PC-9 (cell line): Measurements from ENCODE around the gene CASQ1. TPM values are rescaled to one million over a fixed set of nuclear protein-coding genes. Genes with fewer than 3 reads are reported as not detected.

ENCODE experiments used
- BruUV-seq: library from RNA; stranded (reverse); fragments of 400-500 nt; replicated peaks from 2 replicates; lab custom pipeline; 2021; lab: Mats Ljungman, UMichigan
- CTCF ChIA-PET: fragments of 300-600 bp; sonication (Branson Sonifier 250); formaldehyde crosslinking; loops from one replicate; lab custom pipeline; 2022; ENCODE audit warnings: antibody characterized with exemption; lab: Charles Lee
- POLR2A ChIA-PET: fragments of 300-600 bp; sonication (Branson Sonifier 250); formaldehyde crosslinking; loops from one replicate; lab custom pipeline; 2022; ENCODE audit warnings: antibody characterized with exemption; ENCODE audit not compliant: unreplicated experiment; lab: Charles Lee
- DNase-seq, 2 experiments: peaks; one replicate each; pipeline versions ENCODE4 v3.0.0 to v3.0.0-alpha.2; 2015 to 2022; ENCODE audit warnings: mixed read lengths in 1 of 2
- H2AFZ ChIP-seq: fragments of 200-600 bp; sonication (generic); 2 replicates; pipeline ENCODE4 v1.8.1; 2017; ENCODE audit warnings: antibody characterized with exemption
- H3F3A ChIP-seq: fragments of 200-600 bp; sonication (generic); 2 replicates; pipeline ENCODE4 v1.8.1; 2017; ENCODE audit warnings: antibody characterized with exemption, mild to moderate bottlenecking, low read depth; ENCODE audit not compliant: insufficient read depth
- H3K27ac ChIP-seq: fragments of 200-600 bp; sonication (generic); 2 replicates; pipeline ENCODE4 v1.6.1; 2016; ENCODE audit warnings: mixed run types
- H3K27me3 ChIP-seq: fragments of 200-600 bp; sonication (generic); 2 replicates; pipeline ENCODE4 v1.6.1; 2016; ENCODE audit warnings: low read depth, mixed run types; ENCODE audit not compliant: insufficient read depth
- H3K36me3 ChIP-seq: fragments of 200-600 bp; sonication (generic); 2 replicates; pipeline ENCODE4 v1.6.1; 2016; ENCODE audit warnings: low read depth, mixed run types
- H3K4me1 ChIP-seq: fragments of 200-600 bp; sonication (generic); replicated peaks from 2 replicates; pipeline ENCODE4 v1.6.1; 2016; ENCODE audit warnings: mixed run types; ENCODE audit not compliant: insufficient read depth
- H3K4me2 ChIP-seq: fragments of 200-600 bp; sonication (generic); 2 replicates; pipeline ENCODE4 v1.6.1; 2017; ENCODE audit warnings: mixed run types
- H3K4me3 ChIP-seq: fragments of 200-600 bp; sonication (generic); 2 replicates; pipeline ENCODE4 v1.6.1; 2016; ENCODE audit warnings: mixed run types
- H3K79me2 ChIP-seq: fragments of 200-600 bp; sonication (generic); 2 replicates; pipeline ENCODE4 v1.6.1; 2017; ENCODE audit warnings: low read depth, mixed run types
- H3K9me2 ChIP-seq: fragments of 200-600 bp; sonication (generic); 2 replicates; pipeline ENCODE4 v1.8.1; 2017; ENCODE audit warnings: mild to moderate bottlenecking; ENCODE audit not compliant: insufficient read depth
- H3K9me3 ChIP-seq: fragments of 200-600 bp; sonication (generic); 2 replicates; pipeline ENCODE4 v1.8.1; 2016; ENCODE audit warnings: low read depth; ENCODE audit not compliant: insufficient read depth
- H4K20me1 ChIP-seq: fragments of 200-600 bp; sonication (generic); 2 replicates; pipeline ENCODE4 v1.8.1; 2017; ENCODE audit not compliant: insufficient read depth
- EZH2 ChIP-seq: fragments of 200-600 bp; sonication (generic); IDR thresholded peaks from 2 replicates; pipeline ENCODE4 v1.8.0; 2017; ENCODE audit warnings: antibody characterized with exemption, low read depth
- intact Hi-C: fragments of 100-400 bp; cut with micrococcal nuclease; formaldehyde crosslinking; loops from one replicate; pipeline ENCODE4 v1.10.0; 2022; ENCODE audit not compliant: unreplicated experiment
- total RNA-seq: library from RNA; stranded (reverse); gene quantifications from 2 replicates; pipeline ENCODE4 v1.2.3, GENCODE V29; 2021
- TF ChIP-seq, protein P1 (sequence below): fragments of 200-600 bp; sonication (generic); conservative IDR thresholded peaks from 2 replicates; pipeline ENCODE4 v1.6.1; 2017; ENCODE audit warnings: mixed run types, antibody characterized with exemption, mild to moderate bottlenecking, moderate library complexity

CASQ1 gene
- total RNA-seq, 1 experiment from 2014 or later, result not detected

DNA sequence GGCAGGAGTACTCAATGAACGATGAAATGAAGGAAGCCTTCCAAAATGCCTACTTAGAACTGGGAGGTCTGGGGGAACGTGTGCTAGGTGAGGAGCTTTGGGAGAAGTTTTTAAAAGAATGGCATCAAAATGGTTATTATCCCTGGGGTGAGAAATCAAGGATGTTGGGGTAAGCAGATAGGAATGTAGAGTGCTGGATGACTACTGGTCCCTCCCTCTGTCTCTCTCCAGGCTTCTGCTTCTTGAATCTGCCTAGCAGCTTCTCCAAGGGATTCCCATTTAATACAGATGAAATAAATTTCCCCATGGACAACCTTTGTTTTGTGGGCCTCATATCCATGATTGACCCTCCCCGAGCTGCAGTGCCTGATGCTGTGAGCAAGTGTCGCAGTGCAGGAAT, 19.0 kb upstream of the CASQ1 start:
- Histone ChIP-seq H3K36me3 (no peaks in the 10 kb centered on the region), H2AFZ (no peak overlapping the region), H3K79me2 (no peaks in the 10 kb centered on the region), H3K4me2 (no peak overlapping the region), H3K9me2 (no peaks in the 10 kb centered on the region), H3K9me3 (no peaks in the 10 kb centered on the region), H3K27me3 (peaks cover 14% of the 10 kb centered on the region), H4K20me1 (no peaks in the 10 kb centered on the region), H3K27ac (no peak overlapping the region), H3K4me1 (peaks cover 9% of the 10 kb centered on the region; the same call in 1 of the 2 replicates), H3F3A (peaks cover 3% of the 10 kb centered on the region; the same call in 1 of the 2 replicates), H3K4me3 (no peak overlapping the region)
- no TSS peak for BruUV-seq
- DNase-seq, result no peak
- POLR2A ChIA-PET, result no interaction called here
- CTCF ChIA-PET, result no interaction called here
- TF ChIP-seq, protein P1, sequence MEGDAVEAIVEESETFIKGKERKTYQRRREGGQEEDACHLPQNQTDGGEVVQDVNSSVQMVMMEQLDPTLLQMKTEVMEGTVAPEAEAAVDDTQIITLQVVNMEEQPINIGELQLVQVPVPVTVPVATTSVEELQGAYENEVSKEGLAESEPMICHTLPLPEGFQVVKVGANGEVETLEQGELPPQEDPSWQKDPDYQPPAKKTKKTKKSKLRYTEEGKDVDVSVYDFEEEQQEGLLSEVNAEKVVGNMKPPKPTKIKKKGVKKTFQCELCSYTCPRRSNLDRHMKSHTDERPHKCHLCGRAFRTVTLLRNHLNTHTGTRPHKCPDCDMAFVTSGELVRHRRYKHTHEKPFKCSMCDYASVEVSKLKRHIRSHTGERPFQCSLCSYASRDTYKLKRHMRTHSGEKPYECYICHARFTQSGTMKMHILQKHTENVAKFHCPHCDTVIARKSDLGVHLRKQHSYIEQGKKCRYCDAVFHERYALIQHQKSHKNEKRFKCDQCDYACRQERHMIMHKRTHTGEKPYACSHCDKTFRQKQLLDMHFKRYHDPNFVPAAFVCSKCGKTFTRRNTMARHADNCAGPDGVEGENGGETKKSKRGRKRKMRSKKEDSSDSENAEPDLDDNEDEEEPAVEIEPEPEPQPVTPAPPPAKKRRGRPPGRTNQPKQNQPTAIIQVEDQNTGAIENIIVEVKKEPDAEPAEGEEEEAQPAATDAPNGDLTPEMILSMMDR, result no peak
- no peak for TF ChIP-seq EZH2
- intact Hi-C loops, result no loop called here

GRCh38 chr1:160171980-160172379, 18.4 kb upstream of the CASQ1 start:
- Histone ChIP-seq H4K20me1 (no peaks in the 10 kb centered on the region), H3K4me1 (peaks cover 6% of the 10 kb centered on the region; the same call in 1 of the 2 replicates), H3K36me3 (no peaks in the 10 kb centered on the region), H2AFZ (no peak overlapping the region), H3K4me3 (no peak overlapping the region), H3K79me2 (no peaks in the 10 kb centered on the region), H3K27ac (no peak overlapping the region), H3K27me3 (peaks cover 14% of the 10 kb centered on the region), H3K4me2 (no peak overlapping the region), H3F3A (peaks cover 3% of the 10 kb centered on the region; the same call in 1 of the 2 replicates), H3K9me3 (no peaks in the 10 kb centered on the region), H3K9me2 (no peaks in the 10 kb centered on the region)
- no peak for TF ChIP-seq EZH2
- TF ChIP-seq, protein P1, result no peak
- intact Hi-C loops, result no loop called here
- POLR2A ChIA-PET, result no interaction called here
- BruUV-seq, result no TSS peak
- CTCF ChIA-PET, result no interaction called here
- no peak for DNase-seq

GRCh38 chr1:160177231-160177630, 13.1 kb upstream of the CASQ1 start:
- CTCF ChIA-PET, result interaction anchor here (0.6 kb wide), 1 partner anchor 10 kb away, joined by 3 read pairs; no protein-coding TSS in a partner anchor

More at GRCh38 chr1:160177231-160177630, 13.1 kb upstream of the CASQ1 start:
- intact Hi-C loops, result no loop called here
- TF ChIP-seq, protein P1, result no peak
- no peak for TF ChIP-seq EZH2
- no peaks in the 10 kb centered on the region for H3K36me3 ChIP-seq
- H3K4me3 ChIP-seq, result no peak overlapping the region
- no peak for DNase-seq
- H2AFZ ChIP-seq, result no peak overlapping the region
- H3K4me1 ChIP-seq, result no peaks in the 10 kb centered on the region
- no peak overlapping the region for H3K4me2 ChIP-seq
- H3K27ac ChIP-seq, result no peak overlapping the region
- no peaks in the 10 kb centered on the region for H3K9me2 ChIP-seq
- BruUV-seq, result no TSS peak
- POLR2A ChIA-PET, result no interaction called here
- H3K79me2 ChIP-seq, result no peaks in the 10 kb centered on the region
- H4K20me1 ChIP-seq, result no peaks in the 10 kb centered on the region
- peaks cover 14% of the 10 kb centered on the region for H3K27me3 ChIP-seq
- H3F3A ChIP-seq, result no peaks in the 10 kb centered on the region
- H3K9me3 ChIP-seq, result no peaks in the 10 kb centered on the region
